Anterior cingulate cortex (tissue), 58 donors: Measurements from ENCODE around the gene HMGXB3.
A peak's percentile ranks its signal among the peaks of the same experiment; 100 is the strongest.

Source experiments
- DNase-seq, 58 donors: peaks; one replicate each; lab custom pipeline; 2025; lab: John Stamatoyannopoulos, UW

Gene HMGXB3

GRCh38 chr5:149982505-149982904 lies 18.0 kb upstream of the HMGXB3 start:
- DNase-seq, result no peak

- no peak for DNase-seq
Measured at GRCh38 chr5:149988126-149988525, 12.4 kb upstream of the HMGXB3 start.

- peak in 45 of 58 donors; percentile 5 to 74 (median 32) for DNase-seq
Measured at GRCh38 chr5:149990518-149991376, 9.8 kb upstream of the HMGXB3 start.

- DNase-seq, result no peak
Measured at GRCh38 chr5:149993471-149993870, 7.1 kb upstream of the HMGXB3 start.

GRCh38 chr5:149995385-149996204 lies 4.9 kb upstream of the HMGXB3 start:
- peak in 43 of 58 donors; percentile 9 to 73 (median 39) for DNase-seq

GRCh38 chr5:149996205-149996890 lies 4.2 kb upstream of the HMGXB3 start:
- DNase-seq, result no peak

GRCh38 chr5:149998281-149998680 lies 2.3 kb upstream of the HMGXB3 start:
- DNase-seq, result no peak

- DNase-seq, result no peak
Measured at GRCh38 chr5:149999359-149999758, 1.2 kb upstream of the HMGXB3 start.

GRCh38 chr5:149999866-150000255 lies 678 bp upstream of the HMGXB3 start:
- DNase-seq, result no peak

- peak in 10 of 58 donors; percentile 11 to 68 (median 44) for DNase-seq
Measured at GRCh38 chr5:150000990-150001659, 586 bp downstream of the HMGXB3 start.

- peak in 2 of 58 donors; percentile 6 to 14 for DNase-seq
Measured at GRCh38 chr5:150001660-150002486, 1.3 kb downstream of the HMGXB3 start.

- no peak for DNase-seq
Measured at GRCh38 chr5:150006318-150006717, 5.8 kb downstream of the HMGXB3 start.

GRCh38 chr5:150007050-150007449 lies 6.5 kb downstream of the HMGXB3 start:
- DNase-seq, result no peak

GRCh38 chr5:150009671-150010387 lies 9.3 kb downstream of the HMGXB3 start:
- no peak for DNase-seq

- DNase-seq, result no peak
Measured at GRCh38 chr5:150013931-150014330, 13.4 kb downstream of the HMGXB3 start.

- no peak for DNase-seq
Measured at GRCh38 chr5:150014456-150014855, 13.9 kb downstream of the HMGXB3 start.

GRCh38 chr5:150015415-150015814 lies 14.9 kb downstream of the HMGXB3 start:
- DNase-seq, result no peak

GRCh38 chr5:150016537-150016936 lies 16.0 kb downstream of the HMGXB3 start:
- DNase-seq, result no peak
